Measurements from ENCODE around the gene FAM9B.
"Not testable (repeated sequence)": the region's sequence is repeated elsewhere in the genome, so short reads cannot be mapped to it uniquely, and the experiment has no call there.

FAM9B gene

DNA sequence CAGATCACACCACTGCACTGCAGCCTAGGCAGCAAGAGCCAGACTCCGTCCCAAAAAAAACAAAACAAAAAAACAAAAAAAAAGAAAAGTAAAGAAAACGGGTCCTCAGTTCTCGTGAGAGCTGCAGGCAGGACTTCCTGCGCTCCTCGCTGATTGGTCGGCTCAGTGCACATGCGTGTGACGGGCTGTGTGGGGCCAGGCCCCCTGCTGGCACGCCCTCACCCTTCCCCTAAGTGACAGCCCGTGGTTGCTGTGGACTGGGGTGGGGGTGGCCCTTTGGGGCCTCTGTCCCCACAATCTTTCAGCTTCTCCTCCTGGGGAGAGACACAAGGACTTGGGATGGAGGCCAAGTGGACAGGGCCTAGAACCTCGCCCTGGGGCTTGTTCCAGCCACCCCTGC, at the start of gene FAM9B:
Gene FAM9B, minus strand, starts transcription at position 139 of the 400 bp plus-strand sequence. CDS start 1,141 bp downstream, outside the sequence.
- no peak for DNase-seq (ENCODE audit: low read depth)

- DNase-seq (ENCODE audit: low read depth) = no peak
These were observed 47.3 kb upstream of the FAM9B start for GRCh38 chrX:9081271-9081670.

DNA sequence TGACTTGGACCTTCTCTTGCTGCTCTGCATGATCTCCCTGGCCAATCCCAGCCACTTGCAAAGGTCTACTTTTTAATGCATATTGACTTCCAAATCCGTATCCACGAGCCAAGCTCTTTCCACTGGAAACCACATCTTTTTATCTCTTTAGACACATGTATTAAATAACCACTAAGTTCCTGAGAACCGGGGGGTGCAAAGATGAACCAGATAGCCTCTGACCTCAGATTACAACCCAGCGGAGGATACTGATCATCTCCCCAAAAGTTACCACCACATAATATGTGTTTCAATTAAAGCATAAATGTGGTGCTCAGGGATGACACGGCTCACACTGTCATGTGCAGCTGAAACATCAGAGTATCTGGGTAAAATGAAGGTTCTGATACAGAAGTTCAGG, 40.4 kb upstream of the FAM9B start:
- DNase-seq (ENCODE audit: low read depth) = no peak

GRCh38 chrX:9072281-9072680, 38.4 kb upstream of the FAM9B start:
- peak; percentile 64 for DNase-seq (ENCODE audit: low read depth)

GRCh38 chrX:9071031-9071650, 37.2 kb upstream of the FAM9B start:
- no peak for DNase-seq (ENCODE audit: low read depth)

GRCh38 chrX:9069573-9069972, 35.6 kb upstream of the FAM9B start:
- no peak for DNase-seq (ENCODE audit: low read depth)

GRCh38 chrX:9064694-9065093, 30.8 kb upstream of the FAM9B start:
- no peak for DNase-seq (ENCODE audit: low read depth)

DNA sequence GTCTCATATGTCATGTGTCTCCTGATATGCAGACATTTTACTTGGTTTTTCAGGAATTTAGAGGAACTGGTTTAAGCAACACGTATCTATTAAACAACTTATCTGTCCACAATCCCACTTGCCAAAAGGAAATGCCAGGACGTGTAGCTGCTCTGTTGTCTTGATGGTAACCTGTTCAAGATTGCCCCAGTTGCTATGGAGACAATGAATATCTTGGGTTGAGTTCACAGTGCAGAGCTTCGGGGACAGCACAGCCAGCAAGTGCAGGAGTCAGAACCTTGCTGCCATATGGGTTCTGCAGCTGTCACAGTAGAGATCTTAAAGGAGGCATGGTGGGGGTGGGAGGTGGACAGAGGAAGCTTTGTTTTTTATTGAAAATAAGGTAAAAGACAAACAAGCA, 28.7 kb upstream of the FAM9B start:
- DNase-seq (ENCODE audit: low read depth) = no peak

DNA sequence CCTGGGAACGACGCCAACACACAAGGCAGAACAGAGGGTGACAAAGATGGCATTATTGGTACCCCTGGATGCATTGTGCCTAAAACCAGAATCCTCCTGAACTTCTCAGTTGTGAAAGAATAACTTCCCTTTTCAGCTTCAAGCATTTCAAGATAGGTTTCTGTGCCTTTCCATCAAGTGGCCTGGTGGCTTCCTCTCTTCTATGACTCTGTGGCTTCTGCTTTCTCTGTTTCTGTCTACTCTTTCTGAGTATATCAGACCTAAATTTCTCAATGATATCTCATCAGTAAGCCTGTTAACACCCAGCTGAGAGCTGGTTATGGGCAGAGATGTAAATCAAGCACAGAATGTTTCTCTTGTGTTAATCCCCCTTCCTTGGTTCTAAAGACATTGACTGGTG, 21.4 kb upstream of the FAM9B start:
- no peak for DNase-seq (ENCODE audit: low read depth)

DNA sequence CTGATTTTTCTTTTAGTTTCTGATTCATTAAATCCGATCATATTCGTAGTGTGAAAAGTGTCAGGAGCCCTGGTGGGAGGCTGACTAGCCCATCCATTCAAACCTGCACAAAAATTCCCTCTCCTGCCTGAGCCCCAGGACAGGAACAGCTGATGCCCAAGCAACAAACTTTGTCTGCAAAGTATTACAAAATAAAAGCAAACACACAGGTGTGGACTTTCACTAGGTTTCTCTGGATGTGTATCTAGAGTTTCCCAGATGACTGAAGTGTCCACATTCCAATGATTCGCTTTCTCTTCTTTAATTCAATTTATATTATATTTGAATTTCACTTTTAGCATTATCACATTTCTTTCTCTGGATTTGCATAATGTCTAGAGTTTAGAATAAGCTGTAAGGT, 18.2 kb upstream of the FAM9B start:
- DNase-seq (ENCODE audit: low read depth) = no peak

DNA sequence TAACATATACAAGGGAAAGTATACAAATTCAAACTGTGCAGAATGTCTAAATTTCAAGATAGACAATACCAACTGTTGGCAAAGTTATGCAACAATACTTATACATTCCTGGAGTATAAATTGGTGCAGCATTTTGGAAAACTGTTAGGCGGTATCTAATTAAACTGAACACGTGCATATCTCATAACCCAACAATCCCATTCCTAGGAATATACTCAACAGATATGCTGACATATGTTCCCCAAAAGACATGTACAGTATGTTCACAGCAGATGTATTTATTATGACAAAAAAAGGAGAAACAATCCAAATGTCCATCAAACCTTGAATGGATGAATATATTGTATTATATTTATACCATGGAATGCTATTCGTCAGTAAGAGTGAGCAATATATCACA, 16.4 kb upstream of the FAM9B start:
- no peak for DNase-seq (ENCODE audit: low read depth)

DNA sequence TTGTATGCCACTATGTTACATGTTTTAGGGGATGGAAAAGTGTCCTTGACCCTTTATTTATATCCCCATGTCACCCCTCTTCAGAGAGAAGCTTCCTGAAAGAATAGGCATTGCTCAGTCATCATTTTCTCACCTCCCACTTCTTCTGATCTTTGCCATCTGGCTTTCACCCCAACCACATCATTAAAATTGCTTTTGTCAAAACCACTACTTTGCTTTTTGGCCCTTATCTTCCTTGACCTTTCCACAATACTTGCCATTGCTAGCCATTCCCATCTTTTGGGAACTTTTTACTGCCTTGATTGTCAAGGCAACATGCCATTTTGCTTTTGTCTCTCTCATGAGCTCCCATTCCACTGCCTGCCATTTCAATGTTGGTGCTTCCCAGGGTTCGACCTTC, 14.9 kb upstream of the FAM9B start:
- DNase-seq (ENCODE audit: low read depth) = no peak

- DNase-seq (ENCODE audit: low read depth) = no peak
These were observed 4.3 kb upstream of the FAM9B start for GRCh38 chrX:9038244-9038643.

GRCh38 chrX:9037296-9037695, 3.4 kb upstream of the FAM9B start:
- no peak for DNase-seq (ENCODE audit: low read depth)

- no peak for DNase-seq (ENCODE audit: low read depth)
These were observed 341 bp downstream of the FAM9B start for GRCh38 chrX:9033586-9033985.

DNA sequence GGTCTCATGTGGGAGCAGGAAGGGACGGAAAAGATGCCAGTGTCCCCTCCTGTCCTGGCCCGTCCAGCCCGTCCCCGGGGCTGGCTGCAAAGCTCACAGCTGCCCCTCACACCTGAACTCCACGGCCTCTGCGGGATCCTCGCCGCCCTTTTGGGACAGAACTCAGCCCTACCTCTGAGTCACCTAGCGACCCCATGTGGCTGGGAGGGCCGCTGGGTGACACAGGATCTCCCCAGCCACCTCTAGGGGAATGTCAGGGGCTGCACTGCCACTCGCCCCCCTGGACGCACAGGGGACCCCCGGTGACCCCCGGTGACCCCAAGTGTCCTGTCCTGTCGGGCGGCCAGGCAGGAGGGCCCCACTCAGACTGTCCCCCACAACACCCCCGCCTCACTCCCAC, 748 bp downstream of the FAM9B start:
- no peak for DNase-seq (ENCODE audit: low read depth)

GRCh38 chrX:9023293-9023692, 10.6 kb downstream of the FAM9B start:
- no peak for DNase-seq (ENCODE audit: low read depth)

GRCh38 chrX:9019151-9019550, 14.8 kb downstream of the FAM9B start:
- peak; percentile 11 for DNase-seq (ENCODE audit: low read depth)

DNA sequence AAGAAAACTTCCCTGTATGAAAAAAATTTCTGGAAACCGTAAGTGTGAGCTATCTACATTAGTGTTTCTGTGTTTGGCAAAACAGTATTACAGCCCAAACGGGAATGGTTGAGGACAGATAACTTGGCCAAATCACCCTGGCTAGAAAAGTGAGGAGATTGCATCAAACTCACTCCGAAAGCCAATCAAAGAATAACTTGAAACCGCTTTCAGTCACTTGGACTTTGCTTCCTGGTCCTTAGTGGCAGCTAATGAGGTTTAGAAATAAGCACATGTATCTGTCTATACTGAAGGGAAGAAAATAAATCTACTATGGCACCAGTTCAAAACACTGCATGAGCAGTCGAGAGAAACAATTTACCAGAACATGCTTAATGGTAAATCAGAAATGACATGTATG, 15.6 kb downstream of the FAM9B start:
- not testable (repeated sequence) for DNase-seq (ENCODE audit: low read depth)

- DNase-seq (ENCODE audit: low read depth) = no peak
These were observed 30.9 kb downstream of the FAM9B start for GRCh38 chrX:9003041-9003440.

DNA sequence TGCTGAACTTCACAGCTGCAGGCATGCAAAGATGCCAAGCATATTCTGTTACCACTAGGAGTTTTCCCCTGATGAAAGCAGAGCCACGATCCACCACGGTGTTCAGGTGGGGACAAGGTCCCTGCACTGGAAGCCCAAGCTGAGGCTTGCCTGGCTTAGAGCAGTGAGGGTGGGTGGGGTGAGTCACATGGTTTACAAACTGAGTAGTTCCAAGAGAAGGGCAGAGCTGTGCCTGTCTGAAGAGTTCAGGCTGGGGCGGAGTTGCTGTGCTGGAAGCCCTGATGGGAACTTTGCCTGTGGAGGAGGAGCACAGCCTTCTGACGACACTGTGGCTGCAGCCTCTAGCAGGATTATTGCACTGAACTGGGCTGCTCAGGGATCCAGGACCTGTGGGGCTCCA, 45.5 kb downstream of the FAM9B start:
- DNase-seq (ENCODE audit: low read depth) = no peak

- no peak for DNase-seq (ENCODE audit: low read depth)
These were observed 46.2 kb downstream of the FAM9B start for GRCh38 chrX:8987672-8988250.

- no peak for DNase-seq (ENCODE audit: low read depth)
These were observed 49.7 kb downstream of the FAM9B start for GRCh38 chrX:8984231-8984630.

DNA sequence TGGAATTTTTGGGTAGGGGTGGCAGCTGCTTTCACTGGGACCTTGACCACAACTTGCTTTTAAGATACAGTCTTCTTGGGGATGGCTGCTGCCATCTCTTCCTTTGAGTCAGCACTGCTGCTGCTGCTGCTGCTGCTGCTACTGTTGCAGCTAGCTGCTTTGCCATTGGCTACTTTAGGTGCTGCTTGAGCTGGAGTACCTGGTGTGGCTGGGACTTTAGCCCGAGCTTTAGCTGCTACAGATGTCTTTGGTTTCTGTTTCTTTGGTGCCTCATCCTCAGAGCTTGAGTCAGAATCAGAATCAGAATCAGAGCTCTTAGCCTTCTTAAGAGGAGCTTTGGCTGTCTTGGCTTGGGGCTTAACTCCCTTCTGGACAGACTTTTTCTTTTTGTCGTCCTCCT, 52.2 kb downstream of the FAM9B start:
- DNase-seq (ENCODE audit: low read depth) = no peak

Data from GM04503 (cell line).